Cardiac atrium fibroblast (primary cell): ENCODE data around the gene CALD1. TPM values are rescaled to one million over a fixed set of nuclear protein-coding genes. Genes with fewer than 3 reads are reported as not detected.

Source experiments
- total RNA-seq: library from RNA; depleted of rRNA; stranded (reverse); fragments of >200 nt; gene quantifications from 2 replicates; pipeline ENCODE4 v1.2.3, GENCODE V29; 2015

The CALD1 gene
- total RNA-seq = 293 and 336 TPM in 2 replicates

GRCh38 chr7:134778941-134779740 lies at the start of gene CALD1:
Gene CALD1 (plus strand): TSS chr7:134779634. CDS start chr7:134867734, 88,100 bp downstream.

GRCh38 chr7:134986363-134987251 lies 207.2 kb downstream of the CALD1 start, which contains the start of gene AGBL3:
Gene AGBL3 (plus strand): TSS chr7:134986508. CDS start chr7:134987934, 1,426 bp downstream.

Other genes starting within 250 kb of the CALD1 start
- not detected in 2 replicates for gene AKR1B15, start 230.5 kb upstream of the CALD1 start, total RNA-seq
- 11.4 and 18.8 TPM in 2 replicates for gene BPGM, start 132.8 kb upstream of the CALD1 start, total RNA-seq
- gene AGBL3, start 206.9 kb downstream of the CALD1 start, total RNA-seq = under 0.01 TPM in 2 replicates